Adrenal gland (tissue), 5 donors: ENCODE results near the gene OLFM3.

Experiments
- POLR2A ChIP-seq, 2 donors: fragments of 450-650 bp; IDR thresholded peaks; one replicate each; pipeline ENCODE4 v1.6.1; 2017; ENCODE audit warnings: antibody characterized with exemption in 2 of 2, mild to moderate bottlenecking in 2 of 2, moderate library complexity in 1 of 2
- TF ChIP-seq, protein P1 (sequence below), 6 experiments: fragments of 450-650 bp in 4 of 6; fragments of 200-600 bp in 2 of 6; sonication (generic) in 1 of 6; IDR thresholded peaks; 1 replicate in 5 of 6; 2 replicates in 1 of 6; pipeline versions ENCODE4 v1.5.1 to v1.8.0; 2016 to 2021; ENCODE audit warnings: antibody characterized with exemption in 6 of 6, mild to moderate bottlenecking in 2 of 6, moderate library complexity in 1 of 6
- donor health status: DM: no; HTN: no; CAD: no.

DNA sequence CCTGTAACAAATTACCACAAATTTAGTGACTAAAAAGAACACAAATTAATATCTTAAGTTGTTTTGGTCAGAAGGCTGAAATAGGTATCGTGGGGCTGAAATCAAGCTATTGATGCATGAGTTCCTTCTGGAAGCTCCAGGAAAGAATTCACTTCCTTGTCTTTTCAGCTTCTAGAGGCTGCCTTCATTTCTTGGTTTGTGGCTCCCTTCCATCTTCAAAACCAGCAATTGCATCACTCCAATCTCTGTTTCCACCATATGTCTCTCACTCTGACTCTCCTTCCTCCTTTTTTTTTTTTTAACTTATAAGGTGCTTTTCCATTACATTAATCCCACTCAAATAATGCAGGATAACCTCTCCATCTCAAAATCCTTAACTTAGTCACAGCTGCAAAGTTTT, 78.4 kb downstream of the OLFM3 start:
- TF ChIP-seq, protein P1, sequence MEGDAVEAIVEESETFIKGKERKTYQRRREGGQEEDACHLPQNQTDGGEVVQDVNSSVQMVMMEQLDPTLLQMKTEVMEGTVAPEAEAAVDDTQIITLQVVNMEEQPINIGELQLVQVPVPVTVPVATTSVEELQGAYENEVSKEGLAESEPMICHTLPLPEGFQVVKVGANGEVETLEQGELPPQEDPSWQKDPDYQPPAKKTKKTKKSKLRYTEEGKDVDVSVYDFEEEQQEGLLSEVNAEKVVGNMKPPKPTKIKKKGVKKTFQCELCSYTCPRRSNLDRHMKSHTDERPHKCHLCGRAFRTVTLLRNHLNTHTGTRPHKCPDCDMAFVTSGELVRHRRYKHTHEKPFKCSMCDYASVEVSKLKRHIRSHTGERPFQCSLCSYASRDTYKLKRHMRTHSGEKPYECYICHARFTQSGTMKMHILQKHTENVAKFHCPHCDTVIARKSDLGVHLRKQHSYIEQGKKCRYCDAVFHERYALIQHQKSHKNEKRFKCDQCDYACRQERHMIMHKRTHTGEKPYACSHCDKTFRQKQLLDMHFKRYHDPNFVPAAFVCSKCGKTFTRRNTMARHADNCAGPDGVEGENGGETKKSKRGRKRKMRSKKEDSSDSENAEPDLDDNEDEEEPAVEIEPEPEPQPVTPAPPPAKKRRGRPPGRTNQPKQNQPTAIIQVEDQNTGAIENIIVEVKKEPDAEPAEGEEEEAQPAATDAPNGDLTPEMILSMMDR (IDR thresholded peaks at IDR 0.05): no peak
- no peak for TF ChIP-seq POLR2A (IDR thresholded peaks at IDR 0.05)
